Measurements from ENCODE around the gene FERMT3. TPM values are rescaled to one million over a fixed set of nuclear protein-coding genes. Genes with fewer than 3 reads are reported as not detected.

FERMT3 gene
- total RNA-seq, 2 experiments from 2014 or later: 55.8 to 61.1 TPM

DNA sequence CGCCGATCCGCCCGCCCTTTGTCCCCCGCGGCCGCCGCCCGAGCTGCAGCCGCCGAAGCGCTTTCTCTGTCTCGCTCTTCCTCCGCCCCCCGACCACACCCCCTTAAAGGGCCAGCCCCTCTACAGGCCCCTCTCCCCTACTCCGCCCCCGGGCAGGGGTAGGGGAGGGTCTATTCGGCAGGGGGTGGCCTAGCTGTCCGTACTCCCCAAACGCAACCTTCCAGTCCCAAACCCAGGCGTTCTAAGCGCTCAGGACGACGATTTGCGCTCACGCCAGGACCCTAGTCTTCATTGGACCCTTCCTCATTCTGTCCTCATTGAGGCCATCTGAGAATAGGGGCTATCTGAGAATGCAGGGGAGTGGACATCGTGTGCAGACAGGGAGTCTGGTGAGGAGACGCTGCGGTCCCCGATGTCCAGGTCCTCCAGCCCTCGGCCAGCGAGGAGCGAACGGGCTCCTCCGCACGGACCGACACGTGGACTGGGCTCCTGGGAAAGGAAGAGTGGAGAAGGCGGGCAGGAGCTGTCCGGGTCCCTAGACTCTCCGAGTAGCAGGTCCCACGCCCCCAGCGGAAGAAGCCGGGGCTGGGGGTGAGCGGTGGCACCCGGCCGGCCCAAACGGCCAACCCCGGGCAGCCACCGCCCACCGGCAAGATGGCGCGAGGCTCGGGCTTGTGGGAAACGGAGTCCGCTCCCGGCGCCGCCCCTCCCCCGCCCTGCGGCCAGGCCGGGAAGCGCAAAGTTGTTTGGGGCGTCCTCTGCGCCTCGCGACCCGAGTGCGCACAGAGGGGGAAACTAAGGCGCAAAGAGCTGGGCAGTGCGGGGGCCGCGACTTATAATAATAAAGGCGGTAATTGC lies 40.6 kb downstream of the FERMT3 start, which contains the start of gene PPP1R14B:
TSS of gene PPP1R14B (minus strand) at position 73 of the 858 bp plus-strand sequence. CDS start 270 bp downstream, outside the sequence.
- Mint-ChIP-seq H3K36me3 (ENCODE audit: low read depth) (peaks cover 12% of the 10 kb centered on the region), H3K27ac (peak within 1 kb of the TSS; percentile 82), H3K4me1 (ENCODE audit: low read depth) (peaks cover 41% of the 10 kb centered on the region), H3K9me3 (no peaks in the 10 kb centered on the region), H3K27me3 (no peaks in the 10 kb centered on the region), H3K4me3 (peak within 1 kb of the TSS; percentile 94)
- POLR2A ChIA-PET: interaction anchor here (0.8 to 6.2 kb wide), 12 partner anchors 14 to 261 kb away, joined by 3 to 65 read pairs (median 13); partner anchors contain the start of genes BAD, ESRRA, FERMT3 and GPR137
- DNase-seq: peak; percentile 60 to 89 (median 76)
- ATAC-seq (ENCODE audit: poor library complexity): peak; percentile 63
- Histone ChIP-seq H3K4me1 (ENCODE audit: insufficient read depth, low read length) (peaks cover 61% of the 10 kb centered on the region), H3K9me3 (ENCODE audit: control insufficient read depth in 1 of 2, insufficient read depth in 1 of 2, low read length in 2 of 2) (no peaks in the 10 kb centered on the region), H3K4me3 (ENCODE audit: low read length) (peak within 1 kb of the TSS; percentile 90), H3K27me3 (ENCODE audit: control insufficient read depth in 1 of 2, insufficient read depth in 2 of 2, low read length in 2 of 2) (no peaks in the 10 kb centered on the region), H3K36me3 (ENCODE audit: insufficient read depth, low read length) (peaks cover 10% of the 10 kb centered on the region), H3K27ac (ENCODE audit: low read depth in 1 of 2, low read length in 2 of 2) (peak within 1 kb of the TSS; percentile 48 to 57)
- CTCF ChIA-PET: interaction anchor here (1.0 to 3.9 kb wide), 7 partner anchors 12 to 61 kb away, joined by 3 to 15 read pairs (median 8); partner anchors contain the start of genes NUDT22, STIP1 and TRPT1
- TF ChIP-seq, protein P1, sequence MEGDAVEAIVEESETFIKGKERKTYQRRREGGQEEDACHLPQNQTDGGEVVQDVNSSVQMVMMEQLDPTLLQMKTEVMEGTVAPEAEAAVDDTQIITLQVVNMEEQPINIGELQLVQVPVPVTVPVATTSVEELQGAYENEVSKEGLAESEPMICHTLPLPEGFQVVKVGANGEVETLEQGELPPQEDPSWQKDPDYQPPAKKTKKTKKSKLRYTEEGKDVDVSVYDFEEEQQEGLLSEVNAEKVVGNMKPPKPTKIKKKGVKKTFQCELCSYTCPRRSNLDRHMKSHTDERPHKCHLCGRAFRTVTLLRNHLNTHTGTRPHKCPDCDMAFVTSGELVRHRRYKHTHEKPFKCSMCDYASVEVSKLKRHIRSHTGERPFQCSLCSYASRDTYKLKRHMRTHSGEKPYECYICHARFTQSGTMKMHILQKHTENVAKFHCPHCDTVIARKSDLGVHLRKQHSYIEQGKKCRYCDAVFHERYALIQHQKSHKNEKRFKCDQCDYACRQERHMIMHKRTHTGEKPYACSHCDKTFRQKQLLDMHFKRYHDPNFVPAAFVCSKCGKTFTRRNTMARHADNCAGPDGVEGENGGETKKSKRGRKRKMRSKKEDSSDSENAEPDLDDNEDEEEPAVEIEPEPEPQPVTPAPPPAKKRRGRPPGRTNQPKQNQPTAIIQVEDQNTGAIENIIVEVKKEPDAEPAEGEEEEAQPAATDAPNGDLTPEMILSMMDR (IDR thresholded peaks at IDR 0.05): no peak
- intact Hi-C loops (cut with DNase I, micrococcal nuclease): loop anchor here (1.0 kb wide), 2 partner anchors 22 to 23 kb away; no protein-coding TSS in a partner anchor

DNA sequence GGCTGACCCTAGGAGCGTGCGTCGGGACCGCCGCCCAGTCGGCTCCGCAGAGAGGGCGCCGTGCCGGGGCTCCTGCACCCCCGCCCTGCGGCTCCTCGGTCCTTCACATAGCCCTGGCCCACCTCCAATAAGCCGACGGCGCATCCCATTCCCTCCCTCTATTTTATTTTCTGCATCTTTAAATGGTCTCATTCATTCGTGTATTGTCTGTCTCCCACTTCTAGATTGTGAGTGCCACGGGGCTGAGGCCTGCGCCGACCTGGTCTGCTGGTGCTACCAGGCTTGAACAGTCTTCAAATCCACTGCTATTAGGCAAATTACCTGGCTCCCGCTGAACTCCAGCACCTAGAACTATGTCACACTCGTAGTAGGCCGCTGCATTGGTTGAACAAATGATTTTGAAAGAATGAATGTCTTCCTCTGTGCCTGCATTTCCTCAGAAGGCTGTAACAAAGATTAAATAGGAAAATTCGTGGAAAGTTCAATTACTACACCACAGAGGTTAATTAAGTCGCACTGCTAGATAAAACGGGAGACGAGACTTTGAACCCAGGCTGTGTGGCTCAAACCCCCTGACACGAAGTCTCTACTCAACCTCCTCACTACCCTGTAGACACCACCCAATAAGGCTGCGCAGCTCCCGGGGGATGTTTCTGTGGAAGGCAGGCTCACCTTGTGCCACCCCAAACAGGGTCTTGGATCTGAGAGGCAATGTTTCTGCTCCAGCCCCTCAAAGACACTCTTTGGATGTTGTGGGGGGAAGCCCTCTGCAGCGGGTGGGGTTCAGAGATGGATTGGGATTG lies 41.4 kb downstream of the FERMT3 start:
- peaks cover 10% of the 10 kb centered on the region for H3K36me3 ChIP-seq (ENCODE audit: insufficient read depth, low read length)
- H3K4me1 ChIP-seq (ENCODE audit: insufficient read depth, low read length): peaks cover 61% of the 10 kb centered on the region
- H3K27ac ChIP-seq (ENCODE audit: low read depth in 1 of 2, low read length in 2 of 2): no peak overlapping the region
- TF ChIP-seq, protein P1 (IDR thresholded peaks at IDR 0.05): no peak
- Mint-ChIP-seq H3K4me1 (ENCODE audit: low read depth) (peaks cover 43% of the 10 kb centered on the region), H3K27me3 (no peaks in the 10 kb centered on the region), H3K9me3 (no peaks in the 10 kb centered on the region), H3K36me3 (ENCODE audit: low read depth) (peaks cover 11% of the 10 kb centered on the region), H3K4me3 (peak overlapping the region; percentile 88), H3K27ac (no peak overlapping the region)
- no peaks in the 10 kb centered on the region for H3K27me3 ChIP-seq (ENCODE audit: control insufficient read depth in 1 of 2, insufficient read depth in 2 of 2, low read length in 2 of 2)
- DNase-seq (no peak), ATAC-seq (ENCODE audit: poor library complexity) (no peak)
- CTCF ChIA-PET: interaction anchor here (0.7 to 4.7 kb wide), 4 partner anchors 21 to 57 kb away, joined by 3 to 56 read pairs (median 10); partner anchors contain the start of gene FERMT3
- POLR2A ChIA-PET: interaction anchor here (2.8 to 6.2 kb wide), 6 partner anchors 22 to 70 kb away, joined by 13 to 65 read pairs (median 30); partner anchors contain the start of genes BAD, FERMT3, GPR137 and NUDT22
- H3K9me3 ChIP-seq (ENCODE audit: control insufficient read depth in 1 of 2, insufficient read depth in 1 of 2, low read length in 2 of 2): no peaks in the 10 kb centered on the region
- intact Hi-C loops (cut with DNase I, micrococcal nuclease): loop anchor here (1.0 kb wide), 2 partner anchors 21 to 22 kb away; no protein-coding TSS in a partner anchor
- H3K4me3 ChIP-seq (ENCODE audit: low read length): peak overlapping the region; percentile 90

DNA sequence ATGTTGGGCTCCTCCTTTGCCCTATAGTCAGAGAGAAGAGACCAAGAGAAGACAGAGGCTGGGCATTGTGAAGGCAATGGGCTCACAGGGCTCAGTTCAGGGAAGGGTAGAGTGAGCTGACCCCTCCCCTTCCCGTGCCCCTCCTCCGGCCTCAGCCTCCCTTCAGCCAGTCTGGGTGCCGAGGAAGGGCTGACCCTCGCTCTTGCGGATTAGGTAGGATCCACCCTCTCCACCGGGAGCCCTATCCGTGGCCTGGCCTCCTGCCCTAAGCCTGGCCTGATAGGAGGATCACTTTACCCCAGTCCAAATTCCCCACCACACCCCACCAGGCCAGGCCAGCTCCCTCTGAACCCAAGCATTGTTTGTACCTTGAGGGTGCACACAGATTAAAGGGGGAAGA lies 42.1 kb downstream of the FERMT3 start:
- Histone ChIP-seq H3K4me3 (ENCODE audit: low read length) (no peak overlapping the region), H3K4me1 (ENCODE audit: insufficient read depth, low read length) (peaks cover 59% of the 10 kb centered on the region), H3K36me3 (ENCODE audit: insufficient read depth, low read length) (peaks cover 7% of the 10 kb centered on the region), H3K9me3 (ENCODE audit: control insufficient read depth in 1 of 2, insufficient read depth in 1 of 2, low read length in 2 of 2) (no peaks in the 10 kb centered on the region), H3K27me3 (ENCODE audit: control insufficient read depth in 1 of 2, insufficient read depth in 2 of 2, low read length in 2 of 2) (no peaks in the 10 kb centered on the region), H3K27ac (ENCODE audit: low read depth in 1 of 2, low read length in 2 of 2) (no peak overlapping the region)
- H3K9me3 Mint-ChIP-seq: no peaks in the 10 kb centered on the region
- peak overlapping the region; percentile 36 for H3K27ac Mint-ChIP-seq
- H3K27me3 Mint-ChIP-seq: no peaks in the 10 kb centered on the region
- ChIA-PET POLR2A (interaction anchor here (4.5 kb wide), 1 partner anchor 42 kb away, joined by 35 read pairs; the partner anchor contains the start of gene FERMT3), CTCF (interaction anchor here (0.7 to 4.7 kb wide), 2 partner anchors 43 to 56 kb away, joined by 3 to 56 read pairs; partner anchors contain the start of gene FERMT3)
- intact Hi-C loops (cut with DNase I, micrococcal nuclease): no loop called here
- TF ChIP-seq, protein P1 (IDR thresholded peaks at IDR 0.05): no peak
- H3K4me1 Mint-ChIP-seq (ENCODE audit: low read depth): peaks cover 38% of the 10 kb centered on the region
- peak overlapping the region; percentile 88 for H3K4me3 Mint-ChIP-seq
- peaks cover 5% of the 10 kb centered on the region for H3K36me3 Mint-ChIP-seq (ENCODE audit: low read depth)
- ATAC-seq (ENCODE audit: poor library complexity) (no peak), DNase-seq (no peak)

All from CD4-positive, alpha-beta T cell (primary cell).